ENCODE data around the gene PRKAR1A.
"Not testable (repeated sequence)": the region's sequence is repeated elsewhere in the genome, so short reads cannot be mapped to it uniquely, and the experiment has no call there.

PRKAR1A gene

DNA sequence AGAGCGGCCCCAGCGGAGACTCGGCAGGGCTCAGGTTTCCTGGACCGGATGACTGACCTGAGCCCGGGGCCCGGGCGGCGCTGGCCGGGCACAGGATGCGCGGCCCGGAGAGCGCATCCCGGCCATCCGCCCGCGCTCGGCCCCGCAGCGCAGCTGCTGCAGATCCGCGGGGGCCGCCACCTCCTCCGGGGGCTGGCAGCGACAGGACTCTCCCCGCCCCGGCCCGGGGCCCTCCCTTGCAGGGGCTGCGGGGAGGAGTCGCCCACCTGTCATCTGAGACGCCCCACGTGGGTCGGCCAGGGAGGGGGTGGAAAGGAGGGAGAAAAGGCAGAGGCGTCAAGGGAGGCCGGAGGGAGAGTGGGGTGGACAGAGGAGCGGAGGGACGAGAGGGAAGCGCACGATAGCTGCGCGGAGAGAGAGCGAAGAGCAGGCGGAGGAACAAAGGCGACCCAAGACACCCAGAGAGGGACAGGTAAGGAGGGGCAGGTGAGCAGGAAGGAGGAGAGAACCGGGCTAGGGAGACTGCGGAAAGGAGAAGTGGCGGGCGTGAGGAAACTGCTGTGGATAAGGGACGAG lies 471 bp upstream of the PRKAR1A start:
- DNase-seq (ENCODE audit: low read depth): peak; percentile 57

- no peak for DNase-seq (ENCODE audit: low read depth)
These were observed 787 bp downstream of the PRKAR1A start for GRCh38 chr17:68512960-68513474.

GRCh38 chr17:68513932-68514331 lies 1.7 kb downstream of the PRKAR1A start:
- DNase-seq (ENCODE audit: low read depth): no peak

GRCh38 chr17:68514831-68515635 lies 2.8 kb downstream of the PRKAR1A start:
- DNase-seq (ENCODE audit: low read depth): no peak

GRCh38 chr17:68516732-68517131 lies 4.5 kb downstream of the PRKAR1A start:
- DNase-seq (ENCODE audit: low read depth): no peak

DNA sequence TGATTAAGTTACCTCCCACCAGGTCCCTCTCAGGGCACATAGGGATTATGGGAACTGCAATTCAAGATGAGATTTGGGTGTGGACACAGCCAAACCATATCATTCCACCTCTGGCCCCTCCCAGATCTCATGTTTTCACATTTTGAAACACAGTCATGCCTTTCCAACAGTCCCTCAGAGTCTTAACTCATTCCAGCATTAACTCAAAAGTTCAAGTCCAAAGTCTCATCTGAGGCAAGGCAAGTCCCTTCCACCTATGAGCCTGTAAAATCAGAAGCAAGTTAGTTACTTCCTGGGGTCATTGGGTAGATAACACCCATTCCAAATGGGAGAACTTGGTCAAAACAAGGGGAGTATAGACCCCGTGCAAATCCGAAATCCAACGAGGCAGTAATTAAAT lies 5.4 kb downstream of the PRKAR1A start:
- DNase-seq (ENCODE audit: low read depth): not testable (repeated sequence)

DNA sequence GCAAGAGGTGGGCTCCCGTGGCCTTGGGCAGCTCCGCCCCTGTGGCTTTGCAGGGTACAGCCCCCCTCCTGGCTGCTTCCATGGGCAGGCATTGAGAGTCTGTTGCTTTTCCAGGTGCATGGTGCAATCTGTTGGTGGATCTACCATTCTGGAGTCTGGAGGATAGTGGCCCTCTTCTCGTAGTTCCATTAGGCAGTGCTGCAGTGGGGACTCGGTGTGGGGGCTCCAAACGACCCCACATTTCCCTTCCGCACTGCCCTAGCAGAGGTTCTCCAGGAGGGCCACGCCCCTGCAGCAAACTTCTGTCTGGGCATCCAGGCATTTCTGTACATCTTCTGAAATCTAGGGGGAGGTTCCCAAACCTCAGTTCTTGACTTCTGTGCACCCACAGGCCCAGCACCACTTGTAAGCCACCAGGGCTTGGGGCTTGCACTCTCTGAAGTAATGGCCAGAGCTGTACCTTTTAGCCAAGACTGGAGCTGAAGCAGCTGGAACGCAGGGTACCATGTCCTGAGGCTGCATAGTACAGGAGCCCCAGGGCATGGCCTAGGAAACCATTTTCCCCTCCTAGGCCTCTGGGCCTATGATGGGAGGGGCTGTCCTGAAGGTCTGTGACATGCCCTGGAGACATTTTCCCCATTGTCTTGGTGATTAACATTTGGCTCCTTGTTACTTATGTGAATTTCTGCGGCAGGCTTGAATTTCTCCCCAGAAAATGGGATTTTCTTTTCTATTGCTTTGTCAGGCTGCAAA lies 6.0 kb downstream of the PRKAR1A start:
- no peak for DNase-seq (ENCODE audit: low read depth)

- not testable (repeated sequence) for DNase-seq (ENCODE audit: low read depth)
These were observed 6.8 kb downstream of the PRKAR1A start for GRCh38 chr17:68519051-68519450.

GRCh38 chr17:68519911-68520310 lies 7.7 kb downstream of the PRKAR1A start:
- no peak for DNase-seq (ENCODE audit: low read depth)

GRCh38 chr17:68522266-68522665 lies 10.0 kb downstream of the PRKAR1A start:
- DNase-seq (ENCODE audit: low read depth): no peak

DNA sequence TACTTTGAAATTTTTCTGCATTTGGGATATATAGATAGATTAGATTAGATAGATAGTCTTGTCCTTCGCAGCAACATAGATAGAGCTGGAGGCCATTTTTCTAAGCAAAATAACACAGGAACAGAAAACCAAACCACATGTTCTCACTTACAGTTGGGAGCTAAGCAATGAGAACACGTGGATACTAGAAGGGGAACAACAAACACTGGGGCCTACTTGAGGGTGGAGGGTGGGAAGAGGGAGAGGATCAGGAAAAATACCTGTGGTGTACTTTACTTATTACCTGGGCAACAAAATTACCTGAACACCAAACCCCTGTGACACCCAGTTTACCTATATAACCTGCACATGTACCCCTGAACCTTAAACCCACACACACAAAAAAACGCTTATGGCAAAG lies 14.3 kb downstream of the PRKAR1A start:
- DNase-seq (ENCODE audit: low read depth): no peak

GRCh38 chr17:68527314-68527713 lies 15.1 kb downstream of the PRKAR1A start:
- DNase-seq (ENCODE audit: low read depth): no peak

- no peak for DNase-seq (ENCODE audit: low read depth)
These were observed 19.0 kb downstream of the PRKAR1A start for GRCh38 chr17:68531252-68531651.

DNA sequence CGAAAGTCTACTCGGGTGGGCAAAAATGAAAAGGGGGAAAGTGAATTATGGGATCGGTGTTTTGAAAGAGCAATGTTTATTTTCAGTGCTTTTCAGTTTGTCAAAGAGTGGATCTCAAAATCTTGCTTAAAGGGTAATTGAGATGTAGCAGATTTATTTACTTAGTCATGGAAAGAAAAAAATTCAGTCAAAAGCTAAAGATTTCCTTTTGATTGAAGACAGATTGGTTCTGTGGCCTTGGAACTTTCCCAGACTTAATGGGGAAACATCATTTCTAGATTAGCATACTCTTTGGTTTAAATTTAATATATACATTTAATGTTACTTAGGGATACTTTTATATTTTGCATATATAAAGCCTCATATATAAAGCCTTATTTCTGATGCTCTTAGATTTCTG lies 20.6 kb downstream of the PRKAR1A start:
- no peak for DNase-seq (ENCODE audit: low read depth)

DNA sequence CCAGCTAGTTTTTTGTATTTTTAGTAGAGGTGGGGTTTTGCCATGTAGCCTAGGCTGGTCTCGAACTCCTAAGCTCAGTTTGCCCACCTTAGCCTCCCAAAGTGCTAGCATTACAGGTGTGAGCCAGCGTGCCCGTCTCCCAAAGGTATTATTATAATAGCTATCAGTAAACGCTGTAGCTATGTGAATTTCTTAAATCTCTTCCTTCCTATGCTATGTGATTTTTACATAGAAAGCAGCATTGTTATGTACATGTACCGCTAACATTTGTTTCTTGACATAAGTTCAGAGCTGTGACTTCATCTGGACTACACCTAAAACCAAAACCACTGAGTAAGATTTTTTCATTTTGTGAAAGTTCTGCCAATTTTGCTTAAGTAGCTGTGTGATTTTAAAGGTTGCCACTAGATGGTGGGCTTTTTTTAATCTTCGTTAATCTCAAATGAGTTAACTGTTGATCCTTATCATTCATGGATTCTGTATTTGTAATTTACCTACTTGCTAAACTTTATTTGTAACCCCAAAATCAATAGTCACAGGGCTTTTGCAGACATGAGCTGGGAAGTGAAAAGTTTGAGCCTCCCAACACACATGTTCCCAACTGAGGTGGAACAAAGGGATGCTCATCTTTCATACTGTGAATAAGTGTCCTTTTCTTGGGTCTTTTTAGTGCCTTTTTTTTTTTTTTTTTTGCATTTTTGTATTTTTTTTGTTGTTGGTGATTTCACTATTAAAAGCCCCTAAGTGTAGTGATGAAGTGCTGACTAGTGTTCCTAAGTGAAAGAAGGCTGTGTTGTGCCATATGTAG lies 21.9 kb downstream of the PRKAR1A start:
- no peak for DNase-seq (ENCODE audit: low read depth)

GRCh38 chr17:68534695-68535088 lies 22.5 kb downstream of the PRKAR1A start:
- DNase-seq (ENCODE audit: low read depth): no peak

- no peak for DNase-seq (ENCODE audit: low read depth)
These were observed 23.7 kb downstream of the PRKAR1A start for GRCh38 chr17:68535922-68536321.

DNA sequence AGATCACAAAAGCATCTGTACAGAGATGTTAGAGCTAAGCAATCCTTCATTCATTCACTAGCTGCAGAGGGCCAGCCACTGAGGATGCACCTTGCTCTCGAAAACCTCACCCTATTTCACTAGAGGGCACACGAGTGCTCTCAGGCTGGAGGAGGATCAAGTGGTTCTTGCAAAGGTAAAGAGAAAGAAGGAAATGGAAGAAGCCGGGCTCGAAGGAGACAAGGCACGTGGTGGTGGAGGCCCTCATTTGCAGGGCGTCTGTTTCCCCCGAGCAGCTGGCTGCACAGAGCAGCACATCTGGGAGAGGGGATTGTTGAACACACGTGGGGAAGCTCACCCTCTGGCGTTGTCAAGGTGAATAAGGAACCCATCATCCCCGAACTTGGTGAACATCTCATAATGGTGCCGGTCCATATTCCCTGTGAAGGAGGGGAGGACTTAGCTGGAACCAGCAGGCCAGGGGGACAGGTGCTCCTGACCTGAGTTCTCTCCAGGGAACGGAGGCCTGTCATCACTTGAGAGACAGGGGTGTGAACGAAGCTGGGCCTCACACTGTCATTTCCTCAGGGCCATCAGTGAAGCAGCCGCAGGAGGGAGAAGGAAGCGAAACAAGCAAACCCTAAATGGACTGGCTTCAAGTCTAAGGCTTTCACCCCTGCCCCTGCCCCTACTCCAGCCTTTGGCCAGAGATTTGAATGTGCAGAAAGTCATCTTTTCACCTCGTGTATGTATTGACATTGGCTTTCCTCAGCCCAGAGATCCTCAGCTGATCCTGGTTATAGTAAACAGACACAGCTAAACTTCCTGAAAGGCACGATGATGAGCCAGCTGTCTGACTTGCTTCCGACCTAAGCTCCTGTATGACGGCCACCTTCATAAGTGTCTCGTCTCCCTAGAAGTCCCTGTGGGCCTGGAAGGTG lies 27.6 kb downstream of the PRKAR1A start:
- no peak for DNase-seq (ENCODE audit: low read depth)

GRCh38 chr17:68540981-68541380 lies 28.8 kb downstream of the PRKAR1A start:
- DNase-seq (ENCODE audit: low read depth): no peak

DNA sequence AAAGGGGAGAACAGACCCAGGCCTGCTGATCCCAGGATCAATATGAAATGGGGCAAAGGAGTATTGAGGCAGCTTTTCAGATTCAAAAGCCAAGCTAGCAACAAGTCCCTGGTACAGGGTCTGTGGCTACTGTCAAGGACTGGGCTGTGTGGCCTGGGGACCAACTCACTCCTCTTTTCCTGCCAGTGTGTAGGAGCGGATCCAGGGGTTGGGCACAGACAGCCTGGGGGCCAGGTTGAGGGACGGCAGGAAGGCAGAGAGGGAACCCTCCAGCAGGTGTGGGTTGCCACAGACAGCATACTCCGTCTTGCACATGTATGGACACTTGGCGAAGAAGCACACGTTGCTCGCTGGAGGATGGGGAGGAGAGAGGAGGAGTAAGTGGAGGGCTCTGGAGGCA lies 29.6 kb downstream of the PRKAR1A start:
- no peak for DNase-seq (ENCODE audit: low read depth)
